ENCODE measurements around the gene SLC43A3. TPM values are rescaled to one million over a fixed set of nuclear protein-coding genes. Genes with fewer than 3 reads are reported as not detected.

The SLC43A3 gene
- total RNA-seq, 2 experiments from 2014 or later = 6.9 to 7.3 TPM

DNA sequence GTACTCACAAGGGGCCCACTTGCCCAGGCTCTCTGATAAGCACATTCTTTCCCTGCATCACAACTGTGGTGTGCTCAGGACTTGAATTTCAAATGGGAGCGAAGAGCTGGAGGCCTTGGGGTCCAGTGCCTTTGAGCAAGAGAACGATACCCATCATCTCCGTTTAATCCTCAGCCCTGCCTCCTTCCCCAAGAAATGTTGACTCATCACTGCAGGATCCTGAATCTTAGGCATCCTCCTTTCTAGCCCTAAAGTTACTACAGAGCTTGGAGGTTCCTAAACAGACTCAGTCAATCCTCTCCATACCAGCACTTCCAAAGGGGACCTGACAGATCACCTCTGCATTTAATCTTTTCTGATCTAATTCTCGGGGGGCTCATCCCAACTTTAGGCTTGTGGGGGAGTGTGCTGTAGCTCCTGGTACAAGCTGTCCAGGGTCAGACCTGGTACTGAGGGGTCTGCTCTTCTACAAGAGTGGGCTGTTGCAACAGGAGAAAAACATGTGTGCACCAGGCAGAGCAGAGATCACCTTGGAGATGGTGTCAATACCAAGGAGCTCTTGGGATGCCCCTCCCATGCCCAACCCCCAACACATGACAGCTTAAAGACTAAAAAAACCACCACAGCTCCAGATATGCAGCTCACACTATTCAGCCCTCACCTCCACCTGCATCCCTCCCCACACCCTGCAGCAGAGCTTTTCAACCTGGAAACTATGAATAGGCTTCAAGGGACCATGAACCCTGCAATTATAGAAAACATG lies 32.5 kb downstream of the SLC43A3 start:
- ChIA-PET POLR2A (no interaction called here), CTCF (no interaction called here)
- Mint-ChIP-seq H3K27me3 (no peaks in the 10 kb centered on the region), H3K27ac (no peak overlapping the region), H3K4me3 (no peak overlapping the region), H3K9me3 (no peaks in the 10 kb centered on the region), H3K36me3 (ENCODE audit: low read depth) (no peaks in the 10 kb centered on the region), H3K4me1 (ENCODE audit: low read depth) (no peaks in the 10 kb centered on the region)
- Histone ChIP-seq H3K9me3 (ENCODE audit: control insufficient read depth in 1 of 2, insufficient read depth in 1 of 2, low read length in 2 of 2) (no peaks in the 10 kb centered on the region), H3K27ac (ENCODE audit: low read depth in 1 of 2, low read length in 2 of 2) (no peak overlapping the region), H3K36me3 (ENCODE audit: insufficient read depth, low read length) (no peaks in the 10 kb centered on the region), H3K27me3 (ENCODE audit: control insufficient read depth in 1 of 2, insufficient read depth in 2 of 2, low read length in 2 of 2) (no peaks in the 10 kb centered on the region), H3K4me3 (ENCODE audit: low read length) (no peak overlapping the region), H3K4me1 (ENCODE audit: insufficient read depth, low read length) (no peaks in the 10 kb centered on the region)
- intact Hi-C loops (cut with DNase I, micrococcal nuclease) = no loop called here
- no peak for TF ChIP-seq CTCF (IDR thresholded peaks at IDR 0.05)
- ATAC-seq (ENCODE audit: poor library complexity) = no peak
- no peak for DNase-seq

DNA sequence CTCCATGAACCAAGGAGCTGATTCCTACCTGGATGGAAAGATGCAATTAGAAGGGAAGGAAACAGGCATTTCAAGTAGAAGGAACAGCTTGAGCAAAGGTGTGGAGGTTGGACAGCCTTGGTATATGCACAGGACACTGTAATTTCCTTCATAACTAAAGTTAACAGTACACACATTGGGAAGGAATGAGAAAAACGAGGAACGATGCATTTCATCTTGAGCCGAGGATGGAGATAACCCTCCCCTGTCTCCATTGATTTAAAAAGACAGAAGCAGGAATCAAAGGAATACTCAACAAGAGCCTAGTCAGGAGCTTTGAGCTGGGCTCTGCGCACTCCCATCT lies 34.2 kb downstream of the SLC43A3 start:
- no peaks in the 10 kb centered on the region for H3K9me3 ChIP-seq (ENCODE audit: control insufficient read depth in 1 of 2, insufficient read depth in 1 of 2, low read length in 2 of 2)
- POLR2A ChIA-PET = no interaction called here

GRCh38 chr11:57392066-57392762 lies 34.7 kb downstream of the SLC43A3 start:
- no peak overlapping the region for H3K4me3 Mint-ChIP-seq
- DNase-seq (no peak), ATAC-seq (ENCODE audit: poor library complexity) (no peak)
- H3K27me3 Mint-ChIP-seq = no peaks in the 10 kb centered on the region
- POLR2A ChIA-PET = no interaction called here
- CTCF ChIA-PET = no interaction called here
- Histone ChIP-seq H3K4me3 (ENCODE audit: low read length) (no peak overlapping the region), H3K27ac (ENCODE audit: low read depth in 1 of 2, low read length in 2 of 2) (no peak overlapping the region), H3K4me1 (ENCODE audit: insufficient read depth, low read length) (no peaks in the 10 kb centered on the region), H3K36me3 (ENCODE audit: insufficient read depth, low read length) (no peaks in the 10 kb centered on the region), H3K27me3 (ENCODE audit: control insufficient read depth in 1 of 2, insufficient read depth in 2 of 2, low read length in 2 of 2) (no peaks in the 10 kb centered on the region), H3K9me3 (ENCODE audit: control insufficient read depth in 1 of 2, insufficient read depth in 1 of 2, low read length in 2 of 2) (no peaks in the 10 kb centered on the region)
- H3K27ac Mint-ChIP-seq = no peak overlapping the region
- H3K4me1 Mint-ChIP-seq (ENCODE audit: low read depth) = no peaks in the 10 kb centered on the region
- H3K9me3 Mint-ChIP-seq = no peaks in the 10 kb centered on the region
- intact Hi-C loops (cut with DNase I, micrococcal nuclease) = no loop called here
- TF ChIP-seq CTCF (IDR thresholded peaks at IDR 0.05) = no peak
- H3K36me3 Mint-ChIP-seq (ENCODE audit: low read depth) = no peaks in the 10 kb centered on the region

More for the DNA sequence above, 34.2 kb downstream of the SLC43A3 start:
- H3K27ac ChIP-seq (ENCODE audit: low read depth in 1 of 2, low read length in 2 of 2) = no peak overlapping the region
- H3K4me3 ChIP-seq (ENCODE audit: low read length) = no peak overlapping the region
- ATAC-seq (ENCODE audit: poor library complexity) = no peak
- intact Hi-C loops (cut with DNase I, micrococcal nuclease) = no loop called here
- no peaks in the 10 kb centered on the region for H3K36me3 ChIP-seq (ENCODE audit: insufficient read depth, low read length)
- no peak overlapping the region for H3K27ac Mint-ChIP-seq
- TF ChIP-seq CTCF (IDR thresholded peaks at IDR 0.05) = no peak
- no peak for DNase-seq
- no peaks in the 10 kb centered on the region for H3K4me1 ChIP-seq (ENCODE audit: insufficient read depth, low read length)
- no peaks in the 10 kb centered on the region for H3K27me3 ChIP-seq (ENCODE audit: control insufficient read depth in 1 of 2, insufficient read depth in 2 of 2, low read length in 2 of 2)
- no peaks in the 10 kb centered on the region for H3K36me3 Mint-ChIP-seq (ENCODE audit: low read depth)
- H3K4me1 Mint-ChIP-seq (ENCODE audit: low read depth) = no peaks in the 10 kb centered on the region
- CTCF ChIA-PET = no interaction called here
- no peaks in the 10 kb centered on the region for H3K9me3 Mint-ChIP-seq
- no peak overlapping the region for H3K4me3 Mint-ChIP-seq
- no peaks in the 10 kb centered on the region for H3K27me3 Mint-ChIP-seq

Data from CD4-positive, alpha-beta T cell (primary cell).